ENCODE data around the gene DGAT2. TPM values are rescaled to one million over a fixed set of nuclear protein-coding genes. Genes with fewer than 3 reads are reported as not detected.
A peak's percentile ranks its signal among the peaks of the same experiment; 100 is the strongest.

The DGAT2 gene
- total RNA-seq, 1 experiment from 2014 or later = 2.8 TPM

DNA sequence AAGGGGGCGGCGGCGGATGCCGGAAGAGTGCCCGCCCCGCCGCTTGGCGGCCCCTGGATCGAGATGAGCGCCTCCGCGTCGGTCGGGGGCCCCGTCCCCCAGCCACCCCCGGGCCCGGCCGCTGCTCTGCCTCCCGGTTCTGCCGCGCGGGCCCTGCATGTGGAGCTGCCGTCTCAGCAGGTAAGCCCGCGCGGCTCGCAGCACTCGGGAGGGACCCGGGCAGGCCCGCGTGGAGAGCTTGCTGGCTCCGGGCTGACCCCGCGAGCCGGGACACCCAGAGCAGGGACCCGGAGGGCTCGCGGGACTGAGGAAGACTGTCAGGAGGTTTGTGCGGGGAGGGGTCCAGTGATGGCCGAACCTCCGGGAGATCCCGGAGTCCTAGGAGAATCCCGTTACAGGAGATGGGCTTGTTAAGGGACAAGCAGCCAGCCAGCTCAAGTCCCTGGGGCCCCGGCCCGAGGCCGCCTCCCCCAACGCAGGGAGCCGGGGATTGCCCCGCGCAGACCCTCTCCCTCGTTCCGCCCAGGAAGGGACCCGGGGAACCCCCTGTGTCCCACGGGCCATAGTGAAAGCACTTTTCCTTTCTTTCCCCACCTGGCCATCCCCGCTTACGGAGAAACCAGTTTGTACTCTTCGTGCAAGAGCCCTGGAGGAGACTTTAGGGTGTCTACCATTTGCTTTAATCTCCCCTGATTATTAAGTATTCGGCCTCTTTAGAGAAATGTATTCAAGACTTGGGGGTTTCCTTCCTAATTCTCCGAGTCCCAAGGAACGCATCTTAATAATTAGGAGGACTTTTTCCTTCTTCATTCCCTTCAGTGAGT, 47.0 kb downstream of the DGAT2 start:
- no peak overlapping the region for H2BK12ac ChIP-seq (ENCODE audit: insufficient read length, low read depth, low read length)
- no CpG with 5 or more reads among the region's 60 CpGs for WGBS (ENCODE audit: extremely low coverage, insufficient read length, low lambda C conversion rate)
- no peaks in the 10 kb centered on the region for H3K27me3 Mint-ChIP-seq (ENCODE audit: low read depth)
- no peak overlapping the region for H4K8ac ChIP-seq (replicated peaks; ENCODE audit: insufficient read length, low read depth, low read length)
- no peak overlapping the region for H3K23ac ChIP-seq (ENCODE audit: insufficient read length, low read depth, low read length)
- no peak overlapping the region for H2AK5ac ChIP-seq (ENCODE audit: insufficient read length, low read length)
- H3K27ac Mint-ChIP-seq = no peak overlapping the region
- H3K27me3 ChIP-seq (ENCODE audit: insufficient read depth, low read length) = no peaks in the 10 kb centered on the region
- H2BK20ac ChIP-seq (ENCODE audit: low read depth, low read length, poor library complexity, severe bottlenecking) = no peak overlapping the region
- H3K4me1 ChIP-seq (ENCODE audit: insufficient read depth, low read length) = peaks cover 6% of the 10 kb centered on the region; the same call in 1 of the 2 replicates
- TF ChIP-seq, protein P1, sequence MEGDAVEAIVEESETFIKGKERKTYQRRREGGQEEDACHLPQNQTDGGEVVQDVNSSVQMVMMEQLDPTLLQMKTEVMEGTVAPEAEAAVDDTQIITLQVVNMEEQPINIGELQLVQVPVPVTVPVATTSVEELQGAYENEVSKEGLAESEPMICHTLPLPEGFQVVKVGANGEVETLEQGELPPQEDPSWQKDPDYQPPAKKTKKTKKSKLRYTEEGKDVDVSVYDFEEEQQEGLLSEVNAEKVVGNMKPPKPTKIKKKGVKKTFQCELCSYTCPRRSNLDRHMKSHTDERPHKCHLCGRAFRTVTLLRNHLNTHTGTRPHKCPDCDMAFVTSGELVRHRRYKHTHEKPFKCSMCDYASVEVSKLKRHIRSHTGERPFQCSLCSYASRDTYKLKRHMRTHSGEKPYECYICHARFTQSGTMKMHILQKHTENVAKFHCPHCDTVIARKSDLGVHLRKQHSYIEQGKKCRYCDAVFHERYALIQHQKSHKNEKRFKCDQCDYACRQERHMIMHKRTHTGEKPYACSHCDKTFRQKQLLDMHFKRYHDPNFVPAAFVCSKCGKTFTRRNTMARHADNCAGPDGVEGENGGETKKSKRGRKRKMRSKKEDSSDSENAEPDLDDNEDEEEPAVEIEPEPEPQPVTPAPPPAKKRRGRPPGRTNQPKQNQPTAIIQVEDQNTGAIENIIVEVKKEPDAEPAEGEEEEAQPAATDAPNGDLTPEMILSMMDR (conservative IDR thresholded peaks at IDR 0.05) = no peak
- DNase-seq = peak; percentile 53
- no peak overlapping the region for H2BK15ac ChIP-seq (ENCODE audit: low read depth, low read length)
- peak overlapping the region in 1 of 2 experiments; percentile 94; a peak in 3 of 5 replicates for H3K4me3 Mint-ChIP-seq
- H4K20me1 ChIP-seq (ENCODE audit: control insufficient read depth, insufficient read depth, insufficient read length) = no peaks in the 10 kb centered on the region
- H4K91ac ChIP-seq (ENCODE audit: insufficient read length, low read depth, low read length) = no peak overlapping the region
- H2BK120ac ChIP-seq (ENCODE audit: low read depth, low read length, poor library complexity, severe bottlenecking) = no peak overlapping the region
- H3K79me1 ChIP-seq (ENCODE audit: insufficient read depth, low read depth, low read length, poor library complexity, severe bottlenecking) = no peaks in the 10 kb centered on the region
- H3K79me2 ChIP-seq (ENCODE audit: insufficient read depth, low read length) = peaks cover 7% of the 10 kb centered on the region; the same call in 1 of the 2 replicates
- no peak overlapping the region for H3K56ac ChIP-seq (ENCODE audit: insufficient read length, low read depth, low read length)
- peaks cover 10% of the 10 kb centered on the region for H3K23me2 ChIP-seq (ENCODE audit: insufficient read length, low read depth, low read length, poor library complexity, severe bottlenecking)
- H2AFZ ChIP-seq (ENCODE audit: low read length) = no peak overlapping the region
- H3T11ph ChIP-seq (ENCODE audit: low read length) = no peak overlapping the region
- no peak overlapping the region for H3K18ac ChIP-seq (ENCODE audit: insufficient read length, low read depth, low read length)
- peak overlapping the region; percentile 51 for H3K9ac ChIP-seq (ENCODE audit: extremely low read depth, insufficient read length, low read length)
- peaks cover 16 to 18% of the 10 kb centered on the region in 2 experiments for H3K4me1 Mint-ChIP-seq
- no peak overlapping the region for H3K4ac ChIP-seq (ENCODE audit: low read depth, low read length)
- no peak overlapping the region for H3K14ac ChIP-seq (ENCODE audit: insufficient read depth, low read length)
- peak overlapping the region; percentile 76 for H3K4me2 ChIP-seq (ENCODE audit: insufficient read depth, insufficient read length, low read length)
- H4K5ac ChIP-seq (ENCODE audit: insufficient read length, low read depth, low read length) = no peak overlapping the region
- no peaks in the 10 kb centered on the region for H3K9me3 ChIP-seq (ENCODE audit: control insufficient read depth, low read depth, low read length)
- H3K36me3 Mint-ChIP-seq (ENCODE audit: insufficient read depth in 1 of 3, low read depth in 3 of 3) = no peaks in the 10 kb centered on the region
- H3K27ac ChIP-seq (ENCODE audit: insufficient read length, low read depth, low read length) = no peak overlapping the region
- H2BK5ac ChIP-seq (ENCODE audit: insufficient read length, low read length) = no peak overlapping the region
- no peaks in the 10 kb centered on the region for H3K9me3 Mint-ChIP-seq
